Right atrium auricular region (tissue), 2 donors: ENCODE measurements around the gene MALAT1. TPM values are rescaled to one million over a fixed set of nuclear protein-coding genes. Genes with fewer than 3 reads are reported as not detected.

Source experiments
- DNase-seq: peaks from one replicate; pipeline ENCODE4 v3.0.0-alpha.2; 2019; ENCODE audit warnings: low spot score
- H3K27ac ChIP-seq, 2 donors: fragments of 200-600 bp; sonication (generic); 1 replicate in 1 of 2; 2 replicates in 1 of 2; pipeline ENCODE4 v1.5.1; 2016 to 2019
- H3K27me3 ChIP-seq, 2 donors: fragments of 200-600 bp; sonication (generic); one replicate each; pipeline versions ENCODE4 v1.5.1 to v1.6.0; 2017 to 2019
- H3K36me3 ChIP-seq: fragments of 200-600 bp; sonication (generic); one replicate; pipeline ENCODE4 v1.5.1; 2016
- H3K4me1 ChIP-seq, 2 donors: fragments of 200-600 bp; sonication (generic); one replicate each; pipeline versions ENCODE4 v1.5.1 to v1.6.0; 2017 to 2019
- H3K4me3 ChIP-seq, 2 donors: fragments of 200-600 bp; sonication (generic); 1 replicate in 1 of 2; 2 replicates in 1 of 2; pipeline ENCODE4 v1.5.1; 2017 to 2019; ENCODE audit warnings: mild to moderate bottlenecking in 1 of 2, moderate library complexity in 1 of 2
- H3K9me3 ChIP-seq, 2 donors: fragments of 200-600 bp; sonication (generic); one replicate each; pipeline ENCODE4 v1.5.1; 2019
- CTCF ChIP-seq, 2 donors: fragments of 200-600 bp; sonication (generic); IDR thresholded peaks; one replicate each; pipeline ENCODE4 v1.5.1; 2019; ENCODE audit warnings: antibody characterized with exemption in 2 of 2
- total RNA-seq, 2 donors: library from RNA; depleted of rRNA; stranded (reverse); fragments of >200 nt; gene quantifications; one replicate each; pipeline ENCODE4 v1.1.0, GENCODE V29; 2016

MALAT1 gene
- total RNA-seq, 2 donors from 2014 or later: 2,120 to 2,577 TPM

- TF ChIP-seq CTCF (IDR thresholded peaks at IDR 0.05): no peak
- H3K4me3 ChIP-seq: peak overlapping the region; percentile 35 to 51
- no peaks in the 10 kb centered on the region for H3K27me3 ChIP-seq
- DNase-seq: no peak
- H3K36me3 ChIP-seq: peaks cover 21% of the 10 kb centered on the region
- peaks cover 0 to 23% of the 10 kb centered on the region in 2 donors for H3K4me1 ChIP-seq
- no peaks in the 10 kb centered on the region for H3K9me3 ChIP-seq
- H3K27ac ChIP-seq: peak overlapping the region; percentile 87 to 90
Measured at GRCh38 chr11:65541093-65541982, 42.5 kb downstream of the MALAT1 start.

- DNase-seq: no peak
- TF ChIP-seq CTCF (IDR thresholded peaks at IDR 0.05): no peak
- Histone ChIP-seq H3K27ac (no peak overlapping the region), H3K36me3 (peaks cover 14% of the 10 kb centered on the region), H3K27me3 (no peaks in the 10 kb centered on the region), H3K4me1 (peaks cover 0 to 29% of the 10 kb centered on the region in 2 donors), H3K4me3 (no peak overlapping the region), H3K9me3 (no peaks in the 10 kb centered on the region)
Measured at GRCh38 chr11:65542738-65543390, 44.0 kb downstream of the MALAT1 start.

- H3K36me3 ChIP-seq: peaks cover 14% of the 10 kb centered on the region
- no peaks in the 10 kb centered on the region for H3K9me3 ChIP-seq
- H3K4me1 ChIP-seq: peaks cover 0 to 17% of the 10 kb centered on the region in 2 donors
- TF ChIP-seq CTCF (IDR thresholded peaks at IDR 0.05): no peak
- no peak overlapping the region for H3K27ac ChIP-seq
- DNase-seq: no peak
- H3K4me3 ChIP-seq: no peak overlapping the region
- H3K27me3 ChIP-seq: no peaks in the 10 kb centered on the region
Measured at GRCh38 chr11:65545853-65546216, 47.0 kb downstream of the MALAT1 start.

GRCh38 chr11:65546217-65546958 is 47.5 kb downstream of the MALAT1 start:
- peak overlapping the region in 1 of 2 donors; percentile 12 for H3K27ac ChIP-seq
- H3K9me3 ChIP-seq: no peaks in the 10 kb centered on the region

More at GRCh38 chr11:65546217-65546958, 47.5 kb downstream of the MALAT1 start:
- H3K4me3 ChIP-seq: peak overlapping the region in 1 of 2 donors; percentile 30
- H3K27me3 ChIP-seq: no peaks in the 10 kb centered on the region
- no peak for TF ChIP-seq CTCF (IDR thresholded peaks at IDR 0.05)
- no peak for DNase-seq
- H3K36me3 ChIP-seq: peaks cover 16% of the 10 kb centered on the region
- peaks cover 0 to 12% of the 10 kb centered on the region in 2 donors for H3K4me1 ChIP-seq
